Breast epithelium (tissue), 4 donors: ENCODE results near the gene MBLAC1. TPM values are rescaled to one million over a fixed set of nuclear protein-coding genes. Genes with fewer than 3 reads are reported as not detected.

ENCODE experiments used
- DNase-seq, 2 donors: peaks; one replicate each; pipeline ENCODE4 v3.0.0-alpha.2; 2019; ENCODE audit warnings: low spot score in 2 of 2
- H3K27ac ChIP-seq, 2 donors: fragments of 200-600 bp; sonication (generic) in 1 of 2; one replicate each; pipeline ENCODE4 v1.5.1; 2016 to 2019; ENCODE audit warnings: mild to moderate bottlenecking in 1 of 2
- H3K27me3 ChIP-seq, 2 donors: fragments of 200-600 bp; sonication (generic) in 1 of 2; one replicate each; pipeline versions ENCODE4 v1.5.1 to v1.6.0; 2017 to 2019; ENCODE audit warnings: control low read depth in 1 of 2, mild to moderate bottlenecking in 1 of 2
- H3K36me3 ChIP-seq: fragments of 200-600 bp; one replicate; pipeline ENCODE4 v1.5.1; 2019
- H3K4me1 ChIP-seq, 2 donors: fragments of 200-600 bp; sonication (generic); one replicate each; pipeline ENCODE4 v1.5.1; 2016 to 2019; ENCODE audit warnings: control low read depth in 1 of 2
- H3K4me3 ChIP-seq, 3 donors: fragments of 200-600 bp; sonication (generic); 1 replicate in 2 of 3; 2 replicates in 1 of 3; pipeline ENCODE4 v1.5.1; 2016 to 2019; ENCODE audit warnings: mild to moderate bottlenecking in 3 of 3, moderate library complexity in 2 of 3
- H3K9me3 ChIP-seq, 2 donors: fragments of 200-600 bp; sonication (generic) in 1 of 2; one replicate each; pipeline ENCODE4 v1.5.1; 2016 to 2019; ENCODE audit warnings: control low read depth in 1 of 2
- POLR2A ChIP-seq: fragments of 450-650 bp; IDR thresholded peaks from one replicate; pipeline ENCODE4 v1.6.1; 2016; ENCODE audit warnings: antibody characterized with exemption, mild to moderate bottlenecking, moderate library complexity
- POLR2AphosphoS5 ChIP-seq, 3 donors: sonication (generic); formaldehyde crosslinking; IDR thresholded peaks; one replicate each; pipeline ENCODE4 v1.6.1; 2017; ENCODE audit warnings: antibody characterized with exemption in 3 of 3
- intact Hi-C: fragments of 100-400 bp; cut with DNase I; formaldehyde crosslinking; loops from one replicate; pipeline ENCODE4 v1.15.1; 2023; ENCODE audit warnings: low total_unique reads
- total RNA-seq, 3 donors: library from RNA; depleted of rRNA; stranded (reverse); fragments of >200 nt; gene quantifications; one replicate each; pipeline ENCODE4 v1.1.0, GENCODE V29; 2016
- TF ChIP-seq, protein P1 (sequence below), 3 donors: fragments of 450-650 bp; IDR thresholded peaks; one replicate each; pipeline ENCODE4 v1.5.1; 2016 to 2017; ENCODE audit warnings: antibody characterized with exemption in 3 of 3, mild to moderate bottlenecking in 3 of 3, moderate library complexity in 3 of 3

Gene MBLAC1
- total RNA-seq, 3 donors from 2014 or later = 2.7 to 6.9 (median 4.5) TPM

DNA sequence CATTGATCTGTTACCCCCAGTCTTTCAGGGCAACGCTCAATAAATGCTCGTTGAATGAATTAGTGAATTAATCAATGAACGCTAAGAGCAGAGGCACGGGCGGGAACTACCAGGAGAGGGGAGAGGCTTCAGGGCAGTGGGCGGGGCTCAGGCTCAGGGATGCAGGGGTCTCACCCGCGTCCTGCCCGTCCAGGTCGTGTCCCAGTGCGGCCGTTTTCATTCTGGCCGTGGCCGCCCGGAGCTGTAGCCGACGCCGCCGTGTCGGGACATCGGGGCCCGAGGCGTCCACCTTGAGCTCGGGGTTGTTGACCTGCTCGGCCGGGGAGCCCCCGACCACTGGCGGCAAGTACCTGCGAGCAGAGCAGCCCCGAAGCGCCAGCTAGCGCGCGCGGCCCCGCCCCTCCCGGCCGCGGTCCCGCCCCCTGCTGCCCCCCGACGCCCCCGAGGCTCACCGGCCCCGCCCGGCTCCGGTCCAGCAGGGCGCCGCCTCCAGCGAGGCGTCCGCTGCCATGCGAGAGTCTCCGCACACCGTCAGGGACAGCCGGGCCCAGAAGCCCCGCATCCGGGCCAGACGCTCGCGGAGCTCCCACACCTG lies 44.4 kb downstream of the MBLAC1 start:
- Histone ChIP-seq H3K9me3 (no peaks in the 10 kb centered on the region), H3K36me3 (no peaks in the 10 kb centered on the region), H3K4me1 (no peaks in the 10 kb centered on the region), H3K27me3 (no peaks in the 10 kb centered on the region), H3K27ac (no peak overlapping the region), H3K4me3 (peak overlapping the region; percentile 14 to 70 (median 60))
- no peak for DNase-seq
- TF ChIP-seq POLR2AphosphoS5 (IDR thresholded peaks at IDR 0.05) = no peak
- no peak for TF ChIP-seq POLR2A
- TF ChIP-seq, protein P1, sequence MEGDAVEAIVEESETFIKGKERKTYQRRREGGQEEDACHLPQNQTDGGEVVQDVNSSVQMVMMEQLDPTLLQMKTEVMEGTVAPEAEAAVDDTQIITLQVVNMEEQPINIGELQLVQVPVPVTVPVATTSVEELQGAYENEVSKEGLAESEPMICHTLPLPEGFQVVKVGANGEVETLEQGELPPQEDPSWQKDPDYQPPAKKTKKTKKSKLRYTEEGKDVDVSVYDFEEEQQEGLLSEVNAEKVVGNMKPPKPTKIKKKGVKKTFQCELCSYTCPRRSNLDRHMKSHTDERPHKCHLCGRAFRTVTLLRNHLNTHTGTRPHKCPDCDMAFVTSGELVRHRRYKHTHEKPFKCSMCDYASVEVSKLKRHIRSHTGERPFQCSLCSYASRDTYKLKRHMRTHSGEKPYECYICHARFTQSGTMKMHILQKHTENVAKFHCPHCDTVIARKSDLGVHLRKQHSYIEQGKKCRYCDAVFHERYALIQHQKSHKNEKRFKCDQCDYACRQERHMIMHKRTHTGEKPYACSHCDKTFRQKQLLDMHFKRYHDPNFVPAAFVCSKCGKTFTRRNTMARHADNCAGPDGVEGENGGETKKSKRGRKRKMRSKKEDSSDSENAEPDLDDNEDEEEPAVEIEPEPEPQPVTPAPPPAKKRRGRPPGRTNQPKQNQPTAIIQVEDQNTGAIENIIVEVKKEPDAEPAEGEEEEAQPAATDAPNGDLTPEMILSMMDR (IDR thresholded peaks at IDR 0.05) = no peak
- intact Hi-C loops = no loop called here

DNA sequence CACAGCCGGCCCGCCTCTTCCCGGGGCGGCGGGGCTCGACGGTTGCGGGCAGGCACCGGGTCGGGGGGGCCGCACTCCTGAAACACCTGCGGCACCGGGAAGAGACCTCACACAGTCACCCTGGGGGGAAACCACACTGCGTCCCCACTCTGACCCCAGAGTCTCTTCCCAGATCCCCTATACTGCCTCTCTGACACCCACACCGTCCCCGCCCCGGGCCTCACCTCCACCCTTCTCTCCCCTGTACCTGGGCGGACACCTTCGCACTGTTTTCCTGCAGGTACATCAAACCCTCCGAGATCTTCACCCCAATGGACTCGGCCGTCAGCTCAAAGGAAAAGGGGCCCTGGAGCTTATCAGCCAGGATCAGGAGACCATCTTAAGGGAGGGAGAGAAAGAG lies 45.1 kb downstream of the MBLAC1 start:
- no peaks in the 10 kb centered on the region for H3K4me1 ChIP-seq
- no peak for DNase-seq
- no peaks in the 10 kb centered on the region for H3K36me3 ChIP-seq
- no peaks in the 10 kb centered on the region for H3K27me3 ChIP-seq
- TF ChIP-seq POLR2A (no peak), POLR2AphosphoS5 (IDR thresholded peaks at IDR 0.05) (no peak)
- TF ChIP-seq, protein P1 (IDR thresholded peaks at IDR 0.05) = no peak
- no peaks in the 10 kb centered on the region for H3K9me3 ChIP-seq
- peak overlapping the region; percentile 14 to 70 (median 60) for H3K4me3 ChIP-seq
- H3K27ac ChIP-seq = no peak overlapping the region
- intact Hi-C loops = no loop called here

DNA sequence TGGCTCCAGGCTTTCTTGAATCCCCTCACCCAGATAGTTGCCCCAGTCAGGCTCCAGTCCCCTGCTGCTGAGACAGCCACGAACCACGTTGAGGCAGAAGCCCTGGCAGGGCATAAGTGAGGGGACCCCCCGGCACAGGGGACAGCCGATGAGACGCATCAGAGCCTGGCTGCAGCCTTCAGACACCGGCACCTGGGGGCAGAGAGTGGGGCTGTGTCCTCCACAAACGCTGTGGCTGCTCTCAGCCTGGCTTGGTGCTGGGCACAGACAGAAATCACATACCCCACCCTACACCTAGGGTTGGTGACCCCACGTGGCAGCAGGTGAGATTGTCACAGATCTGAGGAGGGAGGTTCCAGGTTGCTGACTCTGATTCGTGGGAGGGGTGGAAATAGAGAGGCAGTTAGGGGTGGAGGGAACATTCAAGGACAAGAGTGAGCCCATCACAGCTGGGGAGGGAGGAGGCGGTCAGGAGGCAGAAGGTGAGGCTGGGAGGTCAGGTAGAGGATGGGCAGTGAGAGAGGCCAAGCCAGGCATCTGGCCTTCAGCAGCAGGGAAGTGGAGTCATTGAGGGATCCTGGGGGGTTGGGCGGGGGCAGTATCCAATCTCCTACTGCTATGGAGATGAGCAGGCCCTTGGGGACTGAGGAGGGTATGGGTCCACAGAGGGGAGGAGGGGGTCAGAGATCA lies 47.2 kb downstream of the MBLAC1 start:
- TF ChIP-seq POLR2A (no peak), POLR2AphosphoS5 (IDR thresholded peaks at IDR 0.05) (no peak)
- TF ChIP-seq, protein P1 (IDR thresholded peaks at IDR 0.05) = no peak
- DNase-seq = no peak
- H3K36me3 ChIP-seq = no peaks in the 10 kb centered on the region
- no peaks in the 10 kb centered on the region for H3K4me1 ChIP-seq
- no peak overlapping the region for H3K4me3 ChIP-seq
- intact Hi-C loops = no loop called here
- H3K27ac ChIP-seq = no peak overlapping the region
- H3K27me3 ChIP-seq = no peaks in the 10 kb centered on the region
- H3K9me3 ChIP-seq = no peaks in the 10 kb centered on the region

- no peaks in the 10 kb centered on the region for H3K9me3 ChIP-seq
- H3K27me3 ChIP-seq = no peaks in the 10 kb centered on the region
- no peaks in the 10 kb centered on the region for H3K4me1 ChIP-seq
- no peaks in the 10 kb centered on the region for H3K36me3 ChIP-seq
- no peak for DNase-seq
- intact Hi-C loops = no loop called here
- no peak for TF ChIP-seq POLR2AphosphoS5 (IDR thresholded peaks at IDR 0.05)
- H3K4me3 ChIP-seq = no peak overlapping the region
- H3K27ac ChIP-seq = no peak overlapping the region
Measured at GRCh38 chr7:100174582-100174981, 47.8 kb downstream of the MBLAC1 start.

- Histone ChIP-seq H3K9me3 (no peaks in the 10 kb centered on the region), H3K4me1 (no peaks in the 10 kb centered on the region), H3K27me3 (no peaks in the 10 kb centered on the region), H3K36me3 (no peaks in the 10 kb centered on the region), H3K4me3 (no peak overlapping the region), H3K27ac (no peak overlapping the region)
- intact Hi-C loops = no loop called here
- no peak for DNase-seq
- TF ChIP-seq POLR2AphosphoS5 (IDR thresholded peaks at IDR 0.05) (no peak), POLR2A (no peak)
- TF ChIP-seq, protein P1 (IDR thresholded peaks at IDR 0.05) = no peak
Measured at GRCh38 chr7:100175296-100175935, 48.6 kb downstream of the MBLAC1 start.
